MM.1S (cell line): ENCODE results near the gene SLC39A7.

Experiments used
- DNase-seq: peaks from one replicate; pipeline ENCODE4 v3.0.0-alpha.2; 2015
- H2AFZ ChIP-seq: fragments of 300-600 bp; sonication (generic); 2 replicates; pipeline ENCODE4 v1.6.0; 2016; ENCODE audit warnings: antibody characterized with exemption, low read length
- H3F3A ChIP-seq: fragments of 300-600 bp; sonication (generic); 2 replicates; pipeline ENCODE4 v1.6.1; 2016; ENCODE audit warnings: mild to moderate bottlenecking, antibody characterized with exemption, low read length, moderate library complexity, mixed read lengths; ENCODE audit not compliant: insufficient read depth
- H3K27ac ChIP-seq: fragments of 300-600 bp; sonication (generic); 2 replicates; pipeline ENCODE4 v1.5.1; 2016; ENCODE audit warnings: mild to moderate bottlenecking, low read length
- H3K27me3 ChIP-seq: fragments of 300-600 bp; sonication (generic); replicated peaks from 2 replicates; pipeline ENCODE4 v1.6.0; 2016; ENCODE audit warnings: low read length; ENCODE audit not compliant: insufficient read depth
- H3K36me3 ChIP-seq: fragments of 300-600 bp; sonication (generic); replicated peaks from 2 replicates; pipeline ENCODE4 v1.6.1; 2016; ENCODE audit warnings: mild to moderate bottlenecking, low read length, mixed read lengths; ENCODE audit not compliant: insufficient read depth
- H3K4me1 ChIP-seq: fragments of 300-600 bp; sonication (generic); 2 replicates; pipeline ENCODE4 v1.6.1; 2016; ENCODE audit warnings: low read length, mixed read lengths
- H3K4me2 ChIP-seq: fragments of 300-600 bp; sonication (generic); 2 replicates; pipeline ENCODE4 v1.6.0; 2016; ENCODE audit warnings: low read depth, low read length
- H3K4me3 ChIP-seq: fragments of 300-600 bp; sonication (generic); 2 replicates; pipeline ENCODE4 v1.5.1; 2016; ENCODE audit warnings: low read length, mixed read lengths
- H3K79me2 ChIP-seq: fragments of 300-600 bp; sonication (generic); 2 replicates; pipeline ENCODE4 v1.6.1; 2016; ENCODE audit warnings: mixed run types, low read length, mixed read lengths
- H3K9ac ChIP-seq: fragments of 300-600 bp; sonication (generic); 2 replicates; pipeline ENCODE4 v1.6.1; 2016; ENCODE audit warnings: low read length, mixed read lengths
- H3K9me2 ChIP-seq: fragments of 300-600 bp; sonication (generic); replicated peaks from 2 replicates; pipeline ENCODE4 v1.6.1; 2016; ENCODE audit warnings: mild to moderate bottlenecking, low read length, mixed read lengths; ENCODE audit not compliant: insufficient read depth
- H3K9me3 ChIP-seq: fragments of 300-600 bp; sonication (generic); replicated peaks from 2 replicates; pipeline ENCODE4 v1.6.1; 2016; ENCODE audit warnings: mild to moderate bottlenecking, low read length, mixed read lengths; ENCODE audit not compliant: insufficient read depth
- H4K20me1 ChIP-seq: fragments of 300-600 bp; sonication (generic); 2 replicates; pipeline ENCODE4 v1.6.1; 2016; ENCODE audit warnings: mild to moderate bottlenecking, low read length, moderate library complexity, mixed read lengths; ENCODE audit not compliant: insufficient read depth
- CTCF ChIP-seq: fragments of 300-600 bp; sonication (generic); IDR thresholded peaks from 2 replicates; pipeline ENCODE4 v1.5.1; 2016; ENCODE audit warnings: antibody characterized with exemption, low read length, mixed read lengths
- EZH2 ChIP-seq: fragments of 300-600 bp; sonication (generic); optimal IDR thresholded peaks from 2 replicates; pipeline ENCODE3; 2017; ENCODE audit warnings: low read depth, mild to moderate bottlenecking, antibody characterized with exemption, low read length, mixed read lengths
- EZH2phosphoT487 ChIP-seq: fragments of 300-600 bp; sonication (generic); IDR thresholded peaks from 2 replicates; pipeline ENCODE4 v1.6.1; 2018; ENCODE audit warnings: antibody characterized with exemption, low read length

The SLC39A7 gene

GRCh38 chr6:33199687-33200218 lies 914 bp upstream of the SLC39A7 start:
- no peaks in the 10 kb centered on the region for H3K9me3 ChIP-seq

GRCh38 chr6:33201147-33201545 lies 479 bp downstream of the SLC39A7 start:
- Histone ChIP-seq H3K79me2 (peaks cover 47% of the 10 kb centered on the region), H3K4me1 (peaks cover 35% of the 10 kb centered on the region), H3K27me3 (no peaks in the 10 kb centered on the region), H3K4me2 (peak overlapping the region; percentile 100), H3K27ac (peak overlapping the region; percentile 82; the same call in 1 of the 2 replicates), H3F3A (peaks cover 11% of the 10 kb centered on the region), H3K4me3 (peak overlapping the region; percentile 96), H3K9me3 (no peaks in the 10 kb centered on the region), H3K9ac (peak overlapping the region; percentile 97), H2AFZ (peak overlapping the region; percentile 91), H4K20me1 (no peaks in the 10 kb centered on the region), H3K9me2 (no peaks in the 10 kb centered on the region), H3K36me3 (no peaks in the 10 kb centered on the region; the same call in 1 of the 2 replicates)
- peak; percentile 9; the same call in 1 of the 2 replicates for TF ChIP-seq CTCF
- no peak for TF ChIP-seq EZH2
- no peak for TF ChIP-seq EZH2phosphoT487
- DNase-seq, result no peak

More at GRCh38 chr6:33199687-33200218, 914 bp upstream of the SLC39A7 start:
- H3K9ac ChIP-seq, result peak overlapping the region; percentile 97
- H3K4me1 ChIP-seq, result peaks cover 24% of the 10 kb centered on the region
- H3K36me3 ChIP-seq, result no peaks in the 10 kb centered on the region; the same call in 1 of the 2 replicates
- no peak for TF ChIP-seq EZH2
- TF ChIP-seq CTCF, result no peak
- TF ChIP-seq EZH2phosphoT487, result no peak
- H2AFZ ChIP-seq, result peak overlapping the region; percentile 91
- peaks cover 47% of the 10 kb centered on the region for H3K79me2 ChIP-seq
- H3K4me3 ChIP-seq, result peak overlapping the region; percentile 96
- peak overlapping the region; percentile 96 for H3K4me2 ChIP-seq
- no peaks in the 10 kb centered on the region for H3K27me3 ChIP-seq
- H3F3A ChIP-seq, result peaks cover 6% of the 10 kb centered on the region
- H3K9me2 ChIP-seq, result no peaks in the 10 kb centered on the region
- H3K27ac ChIP-seq, result peak overlapping the region; percentile 82; the same call in 1 of the 2 replicates
- no peaks in the 10 kb centered on the region for H4K20me1 ChIP-seq
- DNase-seq, result peak; percentile 81

- Histone ChIP-seq H3K9me2 (no peaks in the 10 kb centered on the region), H3K4me3 (peak overlapping the region; percentile 96), H3K36me3 (no peaks in the 10 kb centered on the region), H3F3A (peaks cover 17% of the 10 kb centered on the region), H2AFZ (no peak overlapping the region), H3K9me3 (no peaks in the 10 kb centered on the region), H3K27me3 (no peaks in the 10 kb centered on the region), H3K9ac (peak overlapping the region; percentile 97; the same call in 1 of the 2 replicates), H3K27ac (no peak overlapping the region), H3K79me2 (peaks cover 46% of the 10 kb centered on the region), H3K4me2 (peak overlapping the region; percentile 100), H3K4me1 (peaks cover 35% of the 10 kb centered on the region), H4K20me1 (no peaks in the 10 kb centered on the region)
- no peak for DNase-seq
- TF ChIP-seq CTCF, result no peak
- TF ChIP-seq EZH2, result no peak
- no peak for TF ChIP-seq EZH2phosphoT487
Observed at GRCh38 chr6:33201935-33202334, 1.3 kb downstream of the SLC39A7 start.
